ENCODE results near the gene THADA. TPM values are rescaled to one million over a fixed set of nuclear protein-coding genes. Genes with fewer than 3 reads are reported as not detected.
"Not testable (repeated sequence)": the region's sequence is repeated elsewhere in the genome, so short reads cannot be mapped to it uniquely, and the experiment has no call there.

Gene THADA
- total RNA-seq, 3 donors from 2014 or later: 50.3 to 60.4 (median 57.0) TPM

- no peaks in the 10 kb centered on the region for H3K27me3 Mint-ChIP-seq (ENCODE audit: low read depth)
- DNase-seq: no peak
- no peak overlapping the region for H3K4me3 Mint-ChIP-seq
- no peaks in the 10 kb centered on the region for H3K9me3 Mint-ChIP-seq
- peaks cover 29% of the 10 kb centered on the region for H3K36me3 Mint-ChIP-seq (ENCODE audit: insufficient read depth)
- no peak for ATAC-seq
- H3K4me1 Mint-ChIP-seq (ENCODE audit: low read depth): peaks cover 8% of the 10 kb centered on the region
These were observed 18.6 kb downstream of the THADA start for GRCh38 chr2:43576981-43577892.

GRCh38 chr2:43572244-43572643 lies 23.6 kb downstream of the THADA start:
- no peak for ATAC-seq
- Mint-ChIP-seq H3K4me3 (no peak overlapping the region), H3K36me3 (ENCODE audit: insufficient read depth) (peaks cover 33% of the 10 kb centered on the region), H3K9me3 (no peaks in the 10 kb centered on the region), H3K27me3 (ENCODE audit: low read depth) (no peaks in the 10 kb centered on the region), H3K4me1 (ENCODE audit: low read depth) (peaks cover 21% of the 10 kb centered on the region)
- DNase-seq: no peak

DNA sequence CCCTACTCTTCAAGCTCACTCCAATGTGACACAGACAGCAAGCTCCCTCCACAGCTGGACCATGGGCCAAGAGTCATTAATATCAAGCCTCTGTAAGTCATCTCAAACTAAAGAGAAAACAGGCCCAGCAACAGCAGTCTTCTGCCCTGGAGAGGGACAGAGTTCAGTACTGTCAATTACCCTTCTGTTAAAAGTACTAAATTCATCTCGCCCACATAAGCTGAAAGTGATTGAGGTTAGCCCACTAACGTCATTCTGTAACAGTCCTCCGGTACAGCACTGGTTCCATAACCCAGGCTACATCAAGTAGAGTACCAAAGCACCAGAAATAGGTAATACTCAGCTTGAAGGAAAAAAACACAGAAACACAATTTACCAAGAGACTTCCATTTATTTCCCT lies 25.9 kb downstream of the THADA start:
- Mint-ChIP-seq H3K36me3 (ENCODE audit: insufficient read depth) (peaks cover 35% of the 10 kb centered on the region), H3K4me1 (ENCODE audit: low read depth) (peaks cover 32% of the 10 kb centered on the region), H3K9me3 (no peaks in the 10 kb centered on the region), H3K4me3 (peak overlapping the region; percentile 66), H3K27me3 (ENCODE audit: low read depth) (no peaks in the 10 kb centered on the region)
- ATAC-seq (peak; percentile 77 to 89), DNase-seq (no peak)

GRCh38 chr2:43568228-43568627 lies 27.6 kb downstream of the THADA start:
- no peaks in the 10 kb centered on the region for H3K9me3 Mint-ChIP-seq
- H3K36me3 Mint-ChIP-seq (ENCODE audit: insufficient read depth): peaks cover 40% of the 10 kb centered on the region
- H3K27me3 Mint-ChIP-seq (ENCODE audit: low read depth): no peaks in the 10 kb centered on the region
- peaks cover 39% of the 10 kb centered on the region for H3K4me1 Mint-ChIP-seq (ENCODE audit: low read depth)
- ATAC-seq (peak; percentile 32 to 59), DNase-seq (no peak)
- no peak overlapping the region for H3K4me3 Mint-ChIP-seq

DNA sequence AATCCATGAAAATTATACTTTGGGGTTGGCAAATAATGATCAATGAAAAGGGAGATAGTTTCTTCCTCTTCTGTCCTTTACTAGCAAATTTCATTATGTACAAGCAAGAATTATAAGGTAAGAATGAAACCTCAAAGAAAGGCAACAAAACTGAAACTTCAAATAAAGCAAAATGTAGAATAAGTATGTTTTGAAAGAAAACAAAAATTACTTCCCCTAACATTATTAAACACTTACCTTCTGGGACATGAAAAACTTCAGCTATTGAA lies 29.4 kb downstream of the THADA start:
- DNase-seq (no peak), ATAC-seq (no peak)
- H3K4me1 Mint-ChIP-seq (ENCODE audit: low read depth): peaks cover 54% of the 10 kb centered on the region
- no peaks in the 10 kb centered on the region for H3K27me3 Mint-ChIP-seq (ENCODE audit: low read depth)
- no peaks in the 10 kb centered on the region for H3K9me3 Mint-ChIP-seq
- no peak overlapping the region for H3K4me3 Mint-ChIP-seq
- peaks cover 45% of the 10 kb centered on the region for H3K36me3 Mint-ChIP-seq (ENCODE audit: insufficient read depth)

GRCh38 chr2:43563679-43564078 lies 32.2 kb downstream of the THADA start:
- Mint-ChIP-seq H3K36me3 (ENCODE audit: insufficient read depth) (peaks cover 40% of the 10 kb centered on the region), H3K9me3 (no peaks in the 10 kb centered on the region), H3K4me1 (ENCODE audit: low read depth) (peaks cover 66% of the 10 kb centered on the region)

DNA sequence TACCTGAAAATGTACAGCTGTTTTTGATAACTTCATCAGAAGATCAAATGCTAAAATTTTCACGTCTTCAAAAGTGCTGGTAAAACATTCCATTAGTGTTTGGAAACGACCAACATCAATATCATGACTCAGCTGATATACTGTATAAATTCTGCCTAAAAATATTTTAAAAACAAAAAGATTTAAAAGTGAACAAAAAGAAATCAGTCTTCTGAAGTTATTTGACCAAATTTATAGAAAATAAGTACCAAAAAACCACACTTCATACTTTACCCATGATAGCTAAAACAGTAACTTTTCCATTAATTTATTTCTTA lies 35.6 kb downstream of the THADA start:
- DNase-seq: no peak
- H3K9me3 Mint-ChIP-seq: no peaks in the 10 kb centered on the region
- no peak for ATAC-seq
- no peaks in the 10 kb centered on the region for H3K27me3 Mint-ChIP-seq (ENCODE audit: low read depth)
- H3K36me3 Mint-ChIP-seq (ENCODE audit: insufficient read depth): peaks cover 40% of the 10 kb centered on the region
- H3K4me3 Mint-ChIP-seq: no peak overlapping the region
- H3K4me1 Mint-ChIP-seq (ENCODE audit: low read depth): peaks cover 46% of the 10 kb centered on the region

More at GRCh38 chr2:43563679-43564078, 32.2 kb downstream of the THADA start:
- Mint-ChIP-seq H3K27me3 (ENCODE audit: low read depth) (no peaks in the 10 kb centered on the region), H3K4me3 (no peak overlapping the region)
- ATAC-seq (no peak), DNase-seq (no peak)

GRCh38 chr2:43559391-43560230 lies 36.2 kb downstream of the THADA start:
- ATAC-seq (peak; percentile 82 to 84), DNase-seq (no peak)
- Mint-ChIP-seq H3K36me3 (ENCODE audit: insufficient read depth) (peaks cover 42% of the 10 kb centered on the region), H3K27me3 (ENCODE audit: low read depth) (no peaks in the 10 kb centered on the region), H3K4me3 (no peak overlapping the region), H3K4me1 (ENCODE audit: low read depth) (peaks cover 45% of the 10 kb centered on the region), H3K9me3 (no peaks in the 10 kb centered on the region)

GRCh38 chr2:43557196-43557595 lies 38.6 kb downstream of the THADA start:
- H3K27me3 Mint-ChIP-seq (ENCODE audit: low read depth): no peaks in the 10 kb centered on the region
- no peak for DNase-seq
- no peaks in the 10 kb centered on the region for H3K9me3 Mint-ChIP-seq
- peaks cover 27% of the 10 kb centered on the region for H3K4me1 Mint-ChIP-seq (ENCODE audit: low read depth)
- ATAC-seq: no peak
- H3K36me3 Mint-ChIP-seq (ENCODE audit: insufficient read depth): peaks cover 42% of the 10 kb centered on the region
- H3K4me3 Mint-ChIP-seq: no peak overlapping the region

- DNase-seq: no peak
- no peaks in the 10 kb centered on the region for H3K9me3 Mint-ChIP-seq
These were observed 39.6 kb downstream of the THADA start for GRCh38 chr2:43556256-43556655.

DNA sequence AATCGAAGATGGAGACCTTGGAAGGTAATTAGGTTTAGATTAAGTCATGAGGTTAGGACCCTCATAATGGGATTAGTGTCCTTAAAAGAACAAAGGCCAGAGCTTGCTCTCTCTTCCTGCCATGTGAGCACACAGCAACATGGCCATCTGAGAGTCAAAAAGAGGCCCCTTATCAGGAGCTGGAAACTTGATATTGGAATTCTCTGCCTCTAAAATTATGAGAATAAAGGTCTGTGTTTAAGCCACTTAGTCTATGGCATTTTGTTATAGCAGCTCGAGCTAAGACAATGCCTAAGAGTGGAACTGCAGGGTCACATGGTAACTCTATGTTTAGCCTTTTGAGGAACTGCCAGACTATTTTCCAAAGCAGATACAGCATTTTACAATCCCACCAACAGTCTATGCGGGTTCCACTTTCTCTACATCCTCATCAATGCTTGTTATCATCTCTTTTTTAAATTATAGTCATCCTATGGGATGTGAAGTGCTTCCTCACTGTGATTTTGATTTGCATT lies 42.4 kb downstream of the THADA start:
- peaks cover 8% of the 10 kb centered on the region for H3K4me1 Mint-ChIP-seq (ENCODE audit: low read depth)
- H3K27me3 Mint-ChIP-seq (ENCODE audit: low read depth): no peaks in the 10 kb centered on the region
- H3K9me3 Mint-ChIP-seq: no peaks in the 10 kb centered on the region
- ATAC-seq (no peak), DNase-seq (no peak)
- H3K36me3 Mint-ChIP-seq (ENCODE audit: insufficient read depth): peaks cover 55% of the 10 kb centered on the region
- H3K4me3 Mint-ChIP-seq: no peak overlapping the region

More at GRCh38 chr2:43556256-43556655, 39.6 kb downstream of the THADA start:
- ATAC-seq: no peak
- peaks cover 20% of the 10 kb centered on the region for H3K4me1 Mint-ChIP-seq (ENCODE audit: low read depth)
- H3K27me3 Mint-ChIP-seq (ENCODE audit: low read depth): no peaks in the 10 kb centered on the region
- peaks cover 40% of the 10 kb centered on the region for H3K36me3 Mint-ChIP-seq (ENCODE audit: insufficient read depth)
- no peak overlapping the region for H3K4me3 Mint-ChIP-seq

GRCh38 chr2:43551990-43552389 lies 43.8 kb downstream of the THADA start:
- no peak for ATAC-seq
- Mint-ChIP-seq H3K4me1 (ENCODE audit: low read depth) (peaks cover 8% of the 10 kb centered on the region), H3K9me3 (no peaks in the 10 kb centered on the region), H3K4me3 (no peak overlapping the region), H3K27me3 (ENCODE audit: low read depth) (no peaks in the 10 kb centered on the region), H3K36me3 (ENCODE audit: insufficient read depth) (peaks cover 58% of the 10 kb centered on the region)
- no peak for DNase-seq

DNA sequence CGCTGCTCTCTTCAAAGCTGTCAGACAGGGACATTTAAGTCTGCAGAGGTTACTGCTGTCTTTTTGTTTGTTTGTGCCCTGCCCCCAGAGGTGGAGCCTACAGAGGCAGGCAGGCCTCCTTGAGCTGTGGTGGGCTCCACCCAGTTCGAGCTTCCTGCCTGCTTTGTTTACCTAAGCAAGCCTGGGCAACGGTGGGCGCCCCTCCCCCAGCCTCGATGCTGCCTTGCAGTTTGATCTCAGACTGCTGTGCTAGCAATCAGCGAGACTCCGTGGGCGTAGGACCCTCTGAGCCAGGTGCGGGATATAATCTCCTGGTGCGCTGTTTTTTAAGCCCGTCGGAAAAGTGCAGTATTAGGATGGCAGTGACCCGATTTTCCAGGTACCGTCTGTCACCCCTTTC lies 47.5 kb downstream of the THADA start:
- not testable (repeated sequence) for H3K9me3 Mint-ChIP-seq; ATAC-seq; H3K4me1 Mint-ChIP-seq (ENCODE audit: low read depth); H3K4me3 Mint-ChIP-seq; H3K27me3 Mint-ChIP-seq (ENCODE audit: low read depth); DNase-seq
- peaks cover 42% of the 10 kb centered on the region for H3K36me3 Mint-ChIP-seq (ENCODE audit: insufficient read depth)

DNA sequence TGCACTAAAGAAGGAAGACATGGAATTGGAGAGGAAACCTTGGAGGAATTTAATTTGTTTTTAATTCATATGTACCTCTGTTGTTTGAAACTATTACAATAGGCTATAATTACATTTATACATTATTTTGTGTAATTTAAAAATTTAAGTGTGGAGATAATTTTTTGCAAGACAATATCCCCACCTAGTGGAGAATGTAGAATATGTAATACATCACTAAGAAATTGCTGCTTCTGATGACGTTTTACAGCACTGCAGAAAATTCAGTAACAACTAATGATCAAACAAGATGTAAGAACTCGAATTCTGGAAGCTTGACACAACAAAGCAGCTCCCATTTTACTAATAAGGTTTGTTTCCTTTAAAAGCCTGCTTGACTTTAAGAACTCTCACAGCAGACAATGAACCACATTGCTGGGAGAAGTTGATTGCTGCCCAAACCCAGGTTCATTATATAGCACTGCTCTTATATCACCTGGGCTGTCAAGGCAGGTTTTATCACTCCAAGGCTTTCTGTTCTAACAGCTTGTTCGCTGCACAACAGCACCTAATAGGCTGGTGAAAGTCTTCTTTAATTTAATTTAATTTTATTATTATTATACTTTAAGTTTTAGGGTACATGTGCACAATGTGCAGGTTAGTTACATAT lies 53.4 kb downstream of the THADA start:
- ATAC-seq (peak; percentile 51 to 58), DNase-seq (no peak)
- Mint-ChIP-seq H3K4me1 (ENCODE audit: low read depth) (peaks cover 12% of the 10 kb centered on the region), H3K36me3 (ENCODE audit: insufficient read depth) (peaks cover 18% of the 10 kb centered on the region), H3K27me3 (ENCODE audit: low read depth) (no peaks in the 10 kb centered on the region), H3K4me3 (no peak overlapping the region), H3K9me3 (no peaks in the 10 kb centered on the region)

All from activated T-cell treated with anti-CD3 and anti-CD28 coated beads, Interleukin-2, amount 50 U/mL, for 4 hours (primary cell).